MM.1S (cell line): ENCODE data around the gene PRKD2.

Experiments
- DNase-seq: peaks from one replicate; pipeline ENCODE4 v3.0.0-alpha.2; 2015
- H2AFZ ChIP-seq: fragments of 300-600 bp; sonication (generic); 2 replicates; pipeline ENCODE4 v1.6.0; 2016; ENCODE audit warnings: antibody characterized with exemption, low read length
- H3F3A ChIP-seq: fragments of 300-600 bp; sonication (generic); 2 replicates; pipeline ENCODE4 v1.6.1; 2016; ENCODE audit warnings: mild to moderate bottlenecking, antibody characterized with exemption, low read length, moderate library complexity, mixed read lengths; ENCODE audit not compliant: insufficient read depth
- H3K27ac ChIP-seq: fragments of 300-600 bp; sonication (generic); 2 replicates; pipeline ENCODE4 v1.5.1; 2016; ENCODE audit warnings: mild to moderate bottlenecking, low read length
- H3K27me3 ChIP-seq: fragments of 300-600 bp; sonication (generic); replicated peaks from 2 replicates; pipeline ENCODE4 v1.6.0; 2016; ENCODE audit warnings: low read length; ENCODE audit not compliant: insufficient read depth
- H3K36me3 ChIP-seq: fragments of 300-600 bp; sonication (generic); replicated peaks from 2 replicates; pipeline ENCODE4 v1.6.1; 2016; ENCODE audit warnings: mild to moderate bottlenecking, low read length, mixed read lengths; ENCODE audit not compliant: insufficient read depth
- H3K4me1 ChIP-seq: fragments of 300-600 bp; sonication (generic); 2 replicates; pipeline ENCODE4 v1.6.1; 2016; ENCODE audit warnings: low read length, mixed read lengths
- H3K4me2 ChIP-seq: fragments of 300-600 bp; sonication (generic); 2 replicates; pipeline ENCODE4 v1.6.0; 2016; ENCODE audit warnings: low read depth, low read length
- H3K4me3 ChIP-seq: fragments of 300-600 bp; sonication (generic); 2 replicates; pipeline ENCODE4 v1.5.1; 2016; ENCODE audit warnings: low read length, mixed read lengths
- H3K79me2 ChIP-seq: fragments of 300-600 bp; sonication (generic); 2 replicates; pipeline ENCODE4 v1.6.1; 2016; ENCODE audit warnings: mixed run types, low read length, mixed read lengths
- H3K9ac ChIP-seq: fragments of 300-600 bp; sonication (generic); 2 replicates; pipeline ENCODE4 v1.6.1; 2016; ENCODE audit warnings: low read length, mixed read lengths
- H3K9me2 ChIP-seq: fragments of 300-600 bp; sonication (generic); replicated peaks from 2 replicates; pipeline ENCODE4 v1.6.1; 2016; ENCODE audit warnings: mild to moderate bottlenecking, low read length, mixed read lengths; ENCODE audit not compliant: insufficient read depth
- H3K9me3 ChIP-seq: fragments of 300-600 bp; sonication (generic); replicated peaks from 2 replicates; pipeline ENCODE4 v1.6.1; 2016; ENCODE audit warnings: mild to moderate bottlenecking, low read length, mixed read lengths; ENCODE audit not compliant: insufficient read depth
- H4K20me1 ChIP-seq: fragments of 300-600 bp; sonication (generic); 2 replicates; pipeline ENCODE4 v1.6.1; 2016; ENCODE audit warnings: mild to moderate bottlenecking, low read length, moderate library complexity, mixed read lengths; ENCODE audit not compliant: insufficient read depth
- CTCF ChIP-seq: fragments of 300-600 bp; sonication (generic); IDR thresholded peaks from 2 replicates; pipeline ENCODE4 v1.5.1; 2016; ENCODE audit warnings: antibody characterized with exemption, low read length, mixed read lengths
- EZH2 ChIP-seq: fragments of 300-600 bp; sonication (generic); optimal IDR thresholded peaks from 2 replicates; pipeline ENCODE3; 2017; ENCODE audit warnings: low read depth, mild to moderate bottlenecking, antibody characterized with exemption, low read length, mixed read lengths
- EZH2phosphoT487 ChIP-seq: fragments of 300-600 bp; sonication (generic); IDR thresholded peaks from 2 replicates; pipeline ENCODE4 v1.6.1; 2018; ENCODE audit warnings: antibody characterized with exemption, low read length

The PRKD2 gene

GRCh38 chr19:46637224-46637623 is 79.7 kb downstream of the PRKD2 start:
- H3K4me2 ChIP-seq, result no peak overlapping the region

GRCh38 chr19:46635920-46636761 is 80.8 kb downstream of the PRKD2 start, which contains the start of gene GNG8:
GNG8 (minus strand) TSS chr19:46636202; CDS start chr19:46634682, 1,520 bp downstream.
- Histone ChIP-seq H3K4me2 (no peak within 1 kb of the TSS), H3K36me3 (no peaks in the 10 kb centered on the region), H3K9me3 (no peaks in the 10 kb centered on the region), H3K27me3 (peaks cover 84% of the 10 kb centered on the region), H4K20me1 (no peaks in the 10 kb centered on the region), H3K4me3 (no peak within 1 kb of the TSS), H3K4me1 (peaks cover 19% of the 10 kb centered on the region), H3K79me2 (no peaks in the 10 kb centered on the region), H3K9ac (no peak within 1 kb of the TSS), H3F3A (peaks cover 7% of the 10 kb centered on the region), H3K27ac (no peak within 1 kb of the TSS), H2AFZ (no peak within 1 kb of the TSS), H3K9me2 (no peaks in the 10 kb centered on the region)
- TF ChIP-seq CTCF (no peak), EZH2phosphoT487 (no peak), EZH2 (no peak)
- DNase-seq, result no peak

More at GRCh38 chr19:46637224-46637623, 79.7 kb downstream of the PRKD2 start:
- peaks cover 7% of the 10 kb centered on the region for H3F3A ChIP-seq
- H3K4me1 ChIP-seq, result peaks cover 19% of the 10 kb centered on the region
- H3K9me3 ChIP-seq, result no peaks in the 10 kb centered on the region
- H3K36me3 ChIP-seq, result no peaks in the 10 kb centered on the region
- DNase-seq, result no peak
- H3K4me3 ChIP-seq, result no peak overlapping the region
- TF ChIP-seq CTCF, result no peak
- no peak for TF ChIP-seq EZH2phosphoT487
- TF ChIP-seq EZH2, result no peak
- no peak overlapping the region for H3K9ac ChIP-seq
- no peaks in the 10 kb centered on the region for H3K79me2 ChIP-seq
- H4K20me1 ChIP-seq, result no peaks in the 10 kb centered on the region
- no peak overlapping the region for H2AFZ ChIP-seq
- no peaks in the 10 kb centered on the region for H3K9me2 ChIP-seq
- H3K27me3 ChIP-seq, result peaks cover 83% of the 10 kb centered on the region
- no peak overlapping the region for H3K27ac ChIP-seq

GRCh38 chr19:46634656-46635218 is 82.2 kb downstream of the PRKD2 start:
- peaks cover 83% of the 10 kb centered on the region for H3K27me3 ChIP-seq
- H2AFZ ChIP-seq, result no peak overlapping the region
- TF ChIP-seq EZH2 (no peak), EZH2phosphoT487 (no peak), CTCF (no peak)
- H3K79me2 ChIP-seq, result no peaks in the 10 kb centered on the region
- no peaks in the 10 kb centered on the region for H3K36me3 ChIP-seq
- H3K4me3 ChIP-seq, result peak overlapping the region; percentile 31; the same call in 1 of the 2 replicates
- no peaks in the 10 kb centered on the region for H4K20me1 ChIP-seq
- H3K9me3 ChIP-seq, result no peaks in the 10 kb centered on the region
- peak overlapping the region; percentile 41; the same call in 1 of the 2 replicates for H3K4me2 ChIP-seq
- H3F3A ChIP-seq, result peaks cover 7% of the 10 kb centered on the region
- no peak overlapping the region for H3K27ac ChIP-seq
- no peak overlapping the region for H3K9ac ChIP-seq
- H3K9me2 ChIP-seq, result no peaks in the 10 kb centered on the region
- H3K4me1 ChIP-seq, result peaks cover 16% of the 10 kb centered on the region
- DNase-seq, result no peak
